ENCODE data around the gene C1orf87.

- TF ChIP-seq POLR2AphosphoS5 (IDR thresholded peaks at IDR 0.05; ENCODE audit: borderline replicate concordance, low read depth, low read length) (no peak), EZH2 (IDR thresholded peaks at IDR 0.05) (no peak), FOXP2 (optimal IDR thresholded peaks at IDR 0.05; ENCODE audit: control extremely low read depth, extremely low read length, insufficient read depth) (no peak)
These were observed 127.8 kb downstream of the C1orf87 start for GRCh38 chr1:59945790-59946189.

Measured in SK-N-MC (cell line).